CD4-positive, alpha-beta T cell treated with Interleukin-6 for 4 hours (primary cell): ENCODE results near the gene D2HGDH.

Source experiments
- DNase-seq: peaks from one replicate; pipeline ENCODE4 v3.0.0-alpha.2; 2020; ENCODE audit warnings: mixed read lengths

D2HGDH gene

GRCh38 chr2:241734467-241735208, at the start of gene D2HGDH:
Gene D2HGDH (plus strand): TSS chr2:241734630. CDS start chr2:241735225, 595 bp downstream.
- peak; percentile 97 for DNase-seq

- DNase-seq: no peak
These were observed 48.1 kb upstream of the D2HGDH start for GRCh38 chr2:241686324-241686649.

GRCh38 chr2:241686650-241687425, 47.6 kb upstream of the D2HGDH start, which contains the start of gene DTYMK:
Gene DTYMK (minus strand): TSS chr2:241686815. CDS start chr2:241686783, 32 bp downstream.
- DNase-seq: peak; percentile 96

- peak; percentile 20 for DNase-seq
These were observed 45.1 kb upstream of the D2HGDH start for GRCh38 chr2:241689306-241689705.

GRCh38 chr2:241690202-241690717, 44.2 kb upstream of the D2HGDH start:
- no peak for DNase-seq

GRCh38 chr2:241692448-241692847, 42.0 kb upstream of the D2HGDH start:
- no peak for DNase-seq

GRCh38 chr2:241695651-241696050, 38.8 kb upstream of the D2HGDH start:
- no peak for DNase-seq

GRCh38 chr2:241701149-241701398, 33.4 kb upstream of the D2HGDH start:
- no peak for DNase-seq

- DNase-seq: peak; percentile 98
These were observed 32.9 kb upstream of the D2HGDH start, which contains the start of gene ING5 for GRCh38 chr2:241701399-241702154. Gene ING5 (plus strand): TSS chr2:241702039. CDS start chr2:241702066, 27 bp downstream.

GRCh38 chr2:241702155-241703031, 32.0 kb upstream of the D2HGDH start:
- DNase-seq: peak; percentile 92

- no peak for DNase-seq
These were observed 31.3 kb upstream of the D2HGDH start for GRCh38 chr2:241703032-241703604.

GRCh38 chr2:241706537-241706936, 27.9 kb upstream of the D2HGDH start:
- no peak for DNase-seq

- no peak for DNase-seq
These were observed 25.6 kb upstream of the D2HGDH start for GRCh38 chr2:241708879-241709278.

- DNase-seq: no peak
These were observed 15.3 kb upstream of the D2HGDH start for GRCh38 chr2:241719093-241719492.

- DNase-seq: no peak
These were observed 14.3 kb upstream of the D2HGDH start for GRCh38 chr2:241720099-241720498.

- DNase-seq: no peak
These were observed 13.9 kb upstream of the D2HGDH start for GRCh38 chr2:241720560-241720959.

GRCh38 chr2:241721852-241722251, 12.6 kb upstream of the D2HGDH start:
- no peak for DNase-seq

- no peak for DNase-seq
These were observed 11.5 kb upstream of the D2HGDH start for GRCh38 chr2:241722896-241723454.

- DNase-seq: peak; percentile 44
These were observed 10.0 kb upstream of the D2HGDH start for GRCh38 chr2:241724259-241724974.

GRCh38 chr2:241724975-241725870, 9.2 kb upstream of the D2HGDH start:
- no peak for DNase-seq
